H9 (cell line): Measurements from ENCODE around the gene MYL10. TPM values are rescaled to one million over a fixed set of nuclear protein-coding genes. Genes with fewer than 3 reads are reported as not detected.

Experiments used
- DNase-seq: peaks from one replicate; pipeline ENCODE4 v3.0.0-alpha.2; 2017
- H2AFZ ChIP-seq: one replicate; pipeline ENCODE4 v1.6.1; 2013; ENCODE audit warnings: mild to moderate bottlenecking, low read length, control low read depth, moderate library complexity
- H2AK5ac ChIP-seq: 2 replicates; pipeline ENCODE4 v1.6.1; 2013; ENCODE audit warnings: low read length, control low read depth, mixed read lengths; ENCODE audit not compliant: insufficient read length
- H2BK120ac ChIP-seq: one replicate; pipeline ENCODE4 v1.6.1; 2013; ENCODE audit warnings: low read depth, mild to moderate bottlenecking, low read length, control low read depth, inconsistent platforms; ENCODE audit not compliant: poor library complexity, severe bottlenecking
- H2BK12ac ChIP-seq: 2 replicates; pipeline ENCODE4 v1.6.1; 2013; ENCODE audit warnings: low read length, control low read depth, mixed read lengths, low read depth; ENCODE audit not compliant: insufficient read length
- H2BK15ac ChIP-seq: 2 replicates; pipeline ENCODE4 v1.6.1; 2013; ENCODE audit warnings: low read depth, low read length, control low read depth
- H2BK20ac ChIP-seq: one replicate; pipeline ENCODE4 v1.6.1; 2013; ENCODE audit warnings: low read depth, mild to moderate bottlenecking, low read length, control low read depth, inconsistent platforms; ENCODE audit not compliant: poor library complexity, severe bottlenecking
- H2BK5ac ChIP-seq: 2 replicates; pipeline ENCODE4 v1.6.1; 2013; ENCODE audit warnings: low read length, control low read depth, mixed read lengths; ENCODE audit not compliant: insufficient read length
- H3K14ac ChIP-seq: 2 replicates; pipeline ENCODE4 v1.6.1; 2013; ENCODE audit warnings: low read length, control low read depth; ENCODE audit not compliant: insufficient read depth
- H3K18ac ChIP-seq: 2 replicates; pipeline ENCODE4 v1.6.1; 2013; ENCODE audit warnings: low read depth, mild to moderate bottlenecking, mixed read lengths, low read length, control low read depth; ENCODE audit not compliant: insufficient read length
- H3K23ac ChIP-seq: 2 replicates; pipeline ENCODE4 v1.6.1; 2013; ENCODE audit warnings: low read length, control low read depth, mixed read lengths, low read depth; ENCODE audit not compliant: insufficient read length
- H3K23me2 ChIP-seq: 2 replicates; pipeline ENCODE4 v1.6.1; 2013; ENCODE audit warnings: low read depth, mild to moderate bottlenecking, mixed read lengths, low read length, control low read depth; ENCODE audit not compliant: insufficient read length, poor library complexity, severe bottlenecking
- H3K27ac ChIP-seq: 2 replicates; pipeline ENCODE4 v1.5.1; 2013; ENCODE audit warnings: low read length, control low read depth, mixed read lengths, low read depth; ENCODE audit not compliant: insufficient read length
- H3K27me3 ChIP-seq: 2 replicates; pipeline ENCODE4 v1.6.1; 2013; ENCODE audit warnings: low read length, control low read depth, inconsistent platforms; ENCODE audit not compliant: insufficient read depth
- H3K4ac ChIP-seq: 2 replicates; pipeline ENCODE4 v1.6.1; 2013; ENCODE audit warnings: low read depth, mild to moderate bottlenecking, control low read depth, inconsistent platforms, low read length, moderate library complexity
- H3K4me1 ChIP-seq: 2 replicates; pipeline ENCODE4 v1.6.1; 2013; ENCODE audit warnings: low read length, control low read depth, inconsistent platforms; ENCODE audit not compliant: insufficient read depth
- H3K4me2 ChIP-seq: 2 replicates; pipeline ENCODE4 v1.6.1; 2013; ENCODE audit warnings: low read length, control low read depth, mixed read lengths; ENCODE audit not compliant: insufficient read length, insufficient read depth
- H3K56ac ChIP-seq: 2 replicates; pipeline ENCODE4 v1.6.1; 2013; ENCODE audit warnings: low read depth, mild to moderate bottlenecking, mixed read lengths, low read length, control low read depth; ENCODE audit not compliant: insufficient read length
- H3K79me1 ChIP-seq: 2 replicates; pipeline ENCODE4 v1.6.1; 2013; ENCODE audit warnings: low read depth, mild to moderate bottlenecking, moderate library complexity, low read length, control low read depth, inconsistent platforms; ENCODE audit not compliant: insufficient read depth, poor library complexity, severe bottlenecking
- H3K79me2 ChIP-seq: 2 replicates; pipeline ENCODE4 v1.6.1; 2013; ENCODE audit warnings: low read length, control low read depth, inconsistent platforms; ENCODE audit not compliant: insufficient read depth
- H3K9ac ChIP-seq: 2 replicates; pipeline ENCODE4 v1.6.1; 2013; ENCODE audit warnings: low read length, control low read depth, mixed read lengths; ENCODE audit not compliant: insufficient read length; ENCODE audit errors: extremely low read depth
- H3K9me3 ChIP-seq: one replicate; pipeline ENCODE4 v1.6.1; 2013; ENCODE audit warnings: low read depth, low read length, inconsistent platforms; ENCODE audit not compliant: control insufficient read depth
- H3T11ph ChIP-seq: one replicate; pipeline ENCODE4 v1.6.1; 2013; ENCODE audit warnings: mild to moderate bottlenecking, low read length, control low read depth, inconsistent platforms
- H4K20me1 ChIP-seq: one replicate; pipeline ENCODE4 v1.6.1; 2013; ENCODE audit not compliant: control insufficient read depth, insufficient read length, insufficient read depth
- H4K5ac ChIP-seq: 2 replicates; pipeline ENCODE4 v1.6.1; 2013; ENCODE audit warnings: low read depth, mild to moderate bottlenecking, mixed read lengths, low read length, control low read depth; ENCODE audit not compliant: insufficient read length
- H4K8ac ChIP-seq: replicated peaks from 2 replicates; pipeline ENCODE4 v1.6.1; 2013; ENCODE audit warnings: low read length, control low read depth, mixed read lengths, low read depth; ENCODE audit not compliant: insufficient read length
- H4K91ac ChIP-seq: 2 replicates; pipeline ENCODE4 v1.6.1; 2013; ENCODE audit warnings: low read depth, mild to moderate bottlenecking, moderate library complexity, mixed read lengths, low read length, control low read depth; ENCODE audit not compliant: insufficient read length
- H3K27ac Mint-ChIP-seq, 3 experiments: 2 replicates in 2 of 3; 3 replicates in 1 of 3; pipeline ENCODE4 v1.8.0; 2020 to 2021; ENCODE audit warnings: mixed read lengths in 3 of 3, mild to moderate bottlenecking in 1 of 3, moderate library complexity in 1 of 3
- H3K27me3 Mint-ChIP-seq: 2 replicates; pipeline ENCODE4 v1.8.0; 2021; ENCODE audit warnings: low read depth, mild to moderate bottlenecking, moderate library complexity, mixed read lengths
- H3K36me3 Mint-ChIP-seq, 3 experiments: 2 replicates in 2 of 3; 3 replicates in 1 of 3; pipeline ENCODE4 v1.8.0; 2020 to 2021; ENCODE audit warnings: low read depth in 3 of 3, mixed read lengths in 3 of 3; ENCODE audit not compliant: insufficient read depth in 1 of 3
- H3K4me1 Mint-ChIP-seq, 2 experiments: 2 replicates each; pipeline ENCODE4 v1.8.0; 2020; ENCODE audit warnings: mixed read lengths in 2 of 2
- H3K4me3 Mint-ChIP-seq, 2 experiments: 2 replicates in 1 of 2; 3 replicates in 1 of 2; pipeline ENCODE4 v1.8.0; 2020 to 2021; ENCODE audit warnings: mild to moderate bottlenecking in 2 of 2, mixed read lengths in 2 of 2, moderate library complexity in 1 of 2
- H3K9me3 Mint-ChIP-seq, 2 experiments: 2 replicates in 1 of 2; 3 replicates in 1 of 2; pipeline ENCODE4 v1.8.0; 2020; ENCODE audit warnings: mild to moderate bottlenecking in 2 of 2, mixed read lengths in 2 of 2, moderate library complexity in 1 of 2
- WGBS: extraction: QIAGEN DNeasy Blood & Tissue Kit; methylation state at CpG from one replicate; pipeline ENCODE4 v1.1.7; 2013; ENCODE audit warnings: missing lambda C conversion rate, low lambda C conversion rate, mixed read lengths; ENCODE audit not compliant: insufficient read length; ENCODE audit errors: extremely low coverage; 5-methylcytosine and 5-hydroxymethylcytosine counted together
- total RNA-seq: library from RNA; stranded (reverse); gene quantifications from 2 replicates; pipeline ENCODE4 v1.2.1, GENCODE V29; 2021
- TF ChIP-seq, protein P1 (sequence below): fragments of 200-600 bp; sonication (generic); conservative IDR thresholded peaks from 3 replicates; pipeline ENCODE4 v1.8.0; 2021; ENCODE audit warnings: antibody characterized with exemption, mild to moderate bottlenecking

Gene MYL10
- total RNA-seq, 1 experiment from 2014 or later = 0.50 TPM

DNA sequence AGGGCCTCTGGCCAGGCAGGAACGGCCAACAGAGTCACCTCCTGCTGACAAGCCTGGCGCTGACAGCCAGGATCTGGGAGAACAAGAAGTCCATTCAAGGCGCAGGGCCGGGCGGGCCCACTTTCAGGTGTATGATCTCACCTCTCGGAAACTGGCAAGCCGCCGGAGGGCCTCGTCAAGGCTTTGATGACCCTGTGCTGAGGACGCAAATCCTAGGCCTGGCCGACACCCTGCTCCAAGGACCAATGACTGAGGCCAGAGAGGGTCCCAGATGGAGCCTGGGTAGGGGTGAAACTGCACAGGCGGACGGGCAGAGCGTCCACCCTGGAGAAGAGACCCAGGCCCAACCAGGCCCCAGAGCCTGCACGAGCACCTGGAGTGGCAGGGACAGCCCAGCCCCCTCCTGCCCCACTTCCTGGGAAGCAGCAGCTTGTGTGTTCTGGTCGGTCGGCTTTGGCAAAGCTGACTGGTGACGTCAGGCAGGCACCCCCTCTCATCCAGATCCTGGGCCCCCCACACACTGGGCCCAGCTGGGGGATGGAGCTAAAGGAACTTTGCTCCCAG, 30.6 kb downstream of the MYL10 start:
- Histone ChIP-seq H3T11ph (no peak overlapping the region), H2AFZ (no peak overlapping the region), H3K4me1 (no peaks in the 10 kb centered on the region), H3K56ac (no peak overlapping the region), H3K18ac (no peak overlapping the region), H3K79me1 (no peaks in the 10 kb centered on the region), H2BK120ac (no peak overlapping the region), H2BK15ac (no peak overlapping the region), H3K4me2 (no peak overlapping the region), H2AK5ac (no peak overlapping the region), H2BK5ac (no peak overlapping the region), H3K27me3 (no peaks in the 10 kb centered on the region), H4K91ac (no peak overlapping the region), H3K79me2 (no peaks in the 10 kb centered on the region), H3K9me3 (no peaks in the 10 kb centered on the region), H3K14ac (no peak overlapping the region; the same call in 1 of the 2 replicates), H2BK20ac (no peak overlapping the region), H4K20me1 (no peaks in the 10 kb centered on the region), H4K5ac (no peak overlapping the region), H3K27ac (no peak overlapping the region), H3K4ac (no peak overlapping the region), H2BK12ac (no peak overlapping the region), H3K23me2 (no peaks in the 10 kb centered on the region), H3K9ac (no peak overlapping the region), H3K23ac (no peak overlapping the region), H4K8ac (no peak overlapping the region)
- Mint-ChIP-seq H3K9me3 (no peaks in the 10 kb centered on the region), H3K27ac (no peak overlapping the region), H3K27me3 (peaks cover 18% of the 10 kb centered on the region), H3K36me3 (no peaks in the 10 kb centered on the region), H3K4me1 (peaks cover 2 to 9% of the 10 kb centered on the region in 2 experiments; a peak in 2 of 4 replicates), H3K4me3 (no peak overlapping the region)
- TF ChIP-seq, protein P1, sequence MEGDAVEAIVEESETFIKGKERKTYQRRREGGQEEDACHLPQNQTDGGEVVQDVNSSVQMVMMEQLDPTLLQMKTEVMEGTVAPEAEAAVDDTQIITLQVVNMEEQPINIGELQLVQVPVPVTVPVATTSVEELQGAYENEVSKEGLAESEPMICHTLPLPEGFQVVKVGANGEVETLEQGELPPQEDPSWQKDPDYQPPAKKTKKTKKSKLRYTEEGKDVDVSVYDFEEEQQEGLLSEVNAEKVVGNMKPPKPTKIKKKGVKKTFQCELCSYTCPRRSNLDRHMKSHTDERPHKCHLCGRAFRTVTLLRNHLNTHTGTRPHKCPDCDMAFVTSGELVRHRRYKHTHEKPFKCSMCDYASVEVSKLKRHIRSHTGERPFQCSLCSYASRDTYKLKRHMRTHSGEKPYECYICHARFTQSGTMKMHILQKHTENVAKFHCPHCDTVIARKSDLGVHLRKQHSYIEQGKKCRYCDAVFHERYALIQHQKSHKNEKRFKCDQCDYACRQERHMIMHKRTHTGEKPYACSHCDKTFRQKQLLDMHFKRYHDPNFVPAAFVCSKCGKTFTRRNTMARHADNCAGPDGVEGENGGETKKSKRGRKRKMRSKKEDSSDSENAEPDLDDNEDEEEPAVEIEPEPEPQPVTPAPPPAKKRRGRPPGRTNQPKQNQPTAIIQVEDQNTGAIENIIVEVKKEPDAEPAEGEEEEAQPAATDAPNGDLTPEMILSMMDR = no peak
- DNase-seq = no peak
- WGBS = no CpG with 5 or more reads among the region's 18 CpGs
